ENCODE measurements around the gene RHCG.
A peak's percentile ranks its signal among the peaks of the same experiment; 100 is the strongest.

Gene RHCG

DNA sequence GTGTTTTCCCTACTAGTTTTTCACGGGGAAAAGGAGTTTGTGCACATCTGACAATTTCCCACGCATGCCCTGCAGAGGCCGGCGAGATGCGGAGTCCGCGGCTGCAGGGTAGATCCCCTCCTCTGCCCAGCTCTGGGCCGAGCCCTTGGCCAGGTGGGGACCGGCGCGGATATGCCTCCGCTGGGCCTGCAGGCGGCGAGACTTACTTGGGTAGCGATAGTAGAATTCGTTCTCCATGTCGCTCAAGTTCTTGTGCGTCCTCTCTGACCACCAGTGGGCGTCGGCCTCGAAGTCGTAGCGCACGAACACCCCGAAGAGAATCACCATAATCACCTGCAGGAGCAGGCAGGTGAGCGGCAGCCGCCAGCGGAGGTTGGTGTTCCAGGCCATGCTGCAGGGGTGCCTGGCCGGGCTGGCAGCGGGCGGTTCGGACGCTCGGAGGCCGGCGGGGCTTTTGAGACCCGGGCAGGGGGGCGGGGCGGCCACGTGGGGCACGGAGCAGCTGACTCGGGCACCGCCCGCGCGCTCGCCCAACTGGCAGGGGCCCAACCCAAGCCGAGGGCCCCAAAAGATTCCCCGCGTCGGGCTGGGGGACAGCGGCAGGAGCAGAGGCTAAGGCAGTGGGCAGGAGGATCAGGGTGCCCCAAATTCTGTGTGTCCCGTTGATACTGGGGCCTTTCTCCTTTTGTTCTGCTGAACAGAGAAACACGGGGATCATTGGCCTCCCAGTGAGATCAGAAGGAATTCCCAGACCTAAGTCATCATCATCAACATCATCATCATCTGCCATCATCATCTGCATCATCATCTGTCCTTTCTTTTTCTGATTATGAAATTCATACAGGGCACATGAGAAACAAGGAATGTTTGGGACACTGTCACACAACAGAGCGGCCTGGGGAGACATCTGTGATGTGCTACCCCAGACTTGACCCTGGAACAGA is at the start of gene RHCG:
TSS of gene RHCG (minus strand) at position 429 of the 944 bp plus-strand sequence. CDS start at position 390, 39 bp downstream.
- DNase-seq: peak; percentile 66

DNA sequence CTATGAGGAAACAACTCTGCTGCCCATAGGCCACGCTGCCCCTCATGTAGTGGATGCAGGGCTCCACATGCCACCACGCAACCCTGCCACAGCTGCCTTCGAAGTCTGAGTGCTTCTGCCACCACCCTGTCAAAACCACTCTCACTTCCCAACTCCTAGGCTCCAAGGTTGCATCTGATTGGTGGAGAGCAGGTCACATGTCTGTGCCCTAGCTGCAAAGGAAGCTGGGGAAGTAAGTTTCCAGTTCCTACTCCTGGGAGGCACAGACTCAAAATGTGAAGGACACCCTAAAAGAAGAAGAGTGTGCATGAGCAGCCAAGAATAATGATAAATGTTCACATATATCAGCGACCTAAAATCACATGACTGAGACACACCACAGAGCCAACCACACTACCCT is 47.0 kb upstream of the RHCG start:
- DNase-seq: no peak

DNA sequence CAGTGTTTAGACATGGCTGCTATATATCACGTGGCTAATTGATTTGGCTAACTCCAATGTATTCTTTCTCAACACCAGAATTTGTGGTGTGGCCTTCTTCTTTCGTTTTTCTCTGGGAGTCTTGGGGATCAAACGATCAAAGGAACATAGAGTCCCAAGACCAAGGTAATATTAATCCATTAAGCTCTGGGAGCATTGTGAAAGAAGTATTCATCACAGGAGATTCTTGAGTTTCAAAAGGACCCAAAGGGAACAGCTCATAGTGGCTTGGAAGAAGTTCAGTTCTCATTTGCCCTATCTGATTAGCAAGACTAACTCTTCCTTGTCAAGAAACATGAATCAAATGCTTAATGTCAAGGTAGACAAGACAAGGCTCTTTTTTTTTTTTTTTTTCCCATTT is 46.0 kb upstream of the RHCG start:
- DNase-seq: no peak

DNA sequence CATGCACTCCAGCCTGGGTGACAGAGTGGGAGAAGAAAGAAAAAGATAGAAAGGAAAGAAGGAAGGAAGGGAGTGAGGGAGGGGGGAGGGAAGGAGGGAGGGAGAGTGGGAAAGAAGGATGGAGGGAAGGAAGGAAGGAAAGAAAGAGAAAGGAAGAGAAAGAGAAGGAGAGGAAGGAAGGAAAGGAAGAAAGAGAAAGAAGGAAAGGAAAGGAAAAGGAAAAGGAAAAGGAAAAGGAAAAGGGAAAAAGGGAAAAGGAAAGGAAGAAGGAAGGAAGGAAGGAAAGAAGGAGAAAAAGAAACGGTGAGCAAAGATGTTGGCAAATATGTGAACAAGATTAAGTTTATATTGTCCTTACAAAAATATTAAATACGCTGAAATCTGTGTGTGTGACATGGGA is 42.6 kb upstream of the RHCG start:
- no peak for DNase-seq

DNA sequence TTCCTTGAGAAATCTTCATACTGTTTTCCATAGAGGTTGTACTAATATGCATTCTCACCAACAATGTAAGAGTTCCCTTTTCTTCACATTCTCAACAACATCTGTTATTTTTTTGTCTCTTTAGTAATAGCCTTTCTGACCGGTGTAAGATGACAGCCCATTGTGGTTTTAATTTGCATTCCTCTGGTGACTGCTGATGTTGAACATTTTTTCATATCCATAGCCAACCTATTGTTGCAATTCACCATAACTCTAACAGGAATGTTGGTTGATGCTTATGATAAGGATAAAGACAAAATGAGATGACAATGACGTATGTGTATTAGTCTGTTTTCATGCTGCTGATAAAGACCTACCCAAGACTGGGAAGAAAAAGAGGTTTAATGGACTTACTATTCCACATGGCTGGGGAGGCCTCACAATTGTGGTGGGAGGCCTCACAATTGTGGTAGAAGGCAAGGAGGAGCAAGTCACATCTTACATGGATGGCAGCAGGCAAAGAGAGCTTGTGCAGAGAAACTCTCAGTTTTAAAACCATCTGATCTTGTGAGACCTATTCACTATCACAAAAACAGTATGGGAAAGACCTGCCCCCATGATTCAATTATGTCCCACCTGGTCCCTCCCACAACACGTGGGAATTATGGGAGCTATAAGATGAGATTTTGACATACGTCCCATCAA is 37.6 kb upstream of the RHCG start:
- no peak for DNase-seq

DNA sequence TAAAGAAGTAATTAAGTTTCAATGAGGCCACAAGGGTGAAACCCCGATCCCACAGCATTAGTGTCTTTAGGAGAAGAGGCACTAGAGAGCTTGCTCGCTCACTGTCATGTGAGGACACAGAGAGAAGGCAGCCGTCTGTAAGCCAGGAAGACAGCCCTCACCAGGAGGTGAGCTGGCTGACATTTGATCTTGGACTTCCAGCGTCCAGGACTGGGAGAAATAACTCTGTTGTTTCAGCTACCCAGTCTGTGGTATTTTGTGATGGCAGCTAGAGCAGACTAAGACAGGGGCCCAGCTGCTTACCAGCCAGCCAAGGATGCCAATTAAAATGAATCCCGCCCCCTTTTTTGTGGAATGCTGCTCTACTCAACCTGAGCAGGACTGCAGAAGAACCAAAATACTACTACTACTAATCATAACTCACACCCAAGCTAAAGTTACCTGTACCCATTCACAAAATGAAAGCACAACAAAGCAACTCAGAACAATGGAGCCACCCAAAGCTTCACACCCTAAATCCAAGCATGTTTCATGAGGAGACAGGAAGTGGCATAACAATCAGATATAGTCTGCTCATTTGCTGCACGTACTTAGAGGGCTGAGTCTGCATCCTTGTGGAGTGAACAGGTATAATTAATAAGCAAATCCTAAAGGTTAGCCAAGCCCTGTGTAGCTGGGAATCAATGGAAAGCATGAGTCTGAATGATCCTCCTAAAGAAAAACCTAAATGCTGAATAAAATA is 35.6 kb upstream of the RHCG start:
- DNase-seq: no peak

DNA sequence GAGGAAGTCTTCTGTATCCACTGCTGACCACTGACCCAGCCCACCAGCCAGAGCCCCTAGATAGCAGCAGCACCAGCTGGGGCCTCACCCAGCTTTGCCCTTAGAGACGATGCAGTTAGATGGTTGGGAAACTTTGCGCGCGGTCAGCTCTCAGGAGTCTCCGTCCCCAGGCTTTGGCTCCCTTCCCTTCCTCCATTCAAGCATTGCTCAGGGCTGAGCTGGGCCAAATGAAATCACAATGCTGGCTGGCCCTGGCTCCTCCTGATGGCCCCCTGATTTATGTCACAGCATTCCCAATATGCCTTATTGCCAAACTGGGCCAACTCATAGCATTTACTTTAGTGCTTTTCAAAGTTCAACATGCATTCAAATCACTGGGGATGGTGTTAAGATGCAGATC is 34.6 kb upstream of the RHCG start:
- DNase-seq: no peak

DNA sequence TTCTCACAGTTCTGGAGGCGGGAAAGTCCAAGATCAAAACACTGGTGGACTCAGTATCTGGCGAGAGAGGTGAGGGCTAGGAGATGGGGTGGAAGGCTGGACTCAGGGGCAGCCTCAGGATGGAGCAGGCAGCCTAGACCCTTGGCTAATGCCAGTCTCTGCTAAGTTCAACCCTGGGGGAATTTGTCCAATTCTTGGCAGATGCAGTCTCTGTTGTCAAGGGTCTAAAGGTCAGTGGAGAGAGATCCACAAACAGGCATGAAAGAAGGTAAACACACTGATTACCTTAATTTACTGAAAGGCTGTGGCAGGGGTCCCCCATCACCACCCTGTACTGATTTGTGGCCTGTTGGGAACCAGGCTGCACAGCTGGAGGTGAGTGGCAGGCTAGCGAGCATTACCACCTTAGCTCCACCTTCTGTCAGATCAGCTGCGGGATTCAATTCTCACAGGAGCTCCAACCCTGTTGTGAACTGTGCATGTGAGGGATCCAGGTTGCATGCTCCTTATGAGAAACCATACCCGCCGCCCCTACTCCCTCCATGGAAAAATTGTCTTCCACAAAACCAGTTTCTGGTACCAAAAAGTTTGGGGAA is 32.5 kb upstream of the RHCG start:
- no peak for DNase-seq

DNA sequence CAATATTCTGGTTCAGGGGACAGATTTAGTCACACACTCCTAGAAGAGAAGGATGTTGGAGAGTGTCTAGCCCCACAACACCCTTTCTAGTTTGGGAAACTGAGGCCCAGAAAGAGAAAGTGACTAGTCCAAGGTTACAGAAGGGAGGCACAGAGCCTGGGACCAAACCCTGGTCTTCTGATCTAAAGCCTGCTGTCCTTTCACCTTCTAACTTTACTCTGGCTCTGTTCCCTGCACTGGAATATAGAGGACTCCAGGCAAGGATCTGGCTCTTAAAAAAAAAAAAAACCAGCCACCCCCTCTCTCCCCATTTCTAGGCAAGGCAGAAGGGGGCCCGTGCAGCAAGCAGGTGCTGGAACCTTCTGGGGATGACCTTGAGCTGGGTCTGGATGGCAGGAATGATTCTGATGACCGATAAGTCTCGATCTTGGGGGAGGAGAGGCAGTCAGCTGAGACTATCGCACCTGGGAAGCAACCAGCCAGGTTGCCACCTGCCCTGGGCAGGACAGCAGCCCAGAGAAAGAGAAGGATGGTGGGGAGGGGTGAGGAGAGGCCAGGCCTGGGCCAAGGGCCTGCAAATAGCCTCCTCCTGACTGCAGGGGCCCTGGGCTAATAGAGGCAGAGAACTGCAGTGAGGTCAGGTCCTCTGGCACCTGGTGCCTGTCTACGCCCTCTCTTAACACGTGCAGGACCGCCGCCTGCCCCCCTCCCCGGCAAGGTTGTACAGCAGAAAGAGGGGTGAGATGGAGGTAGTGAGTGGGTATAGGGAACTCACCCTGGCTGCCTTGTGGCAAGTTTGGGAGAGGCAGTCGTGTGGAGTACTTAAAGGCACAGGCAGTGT is 30.4 kb upstream of the RHCG start:
- no peak for DNase-seq

DNA sequence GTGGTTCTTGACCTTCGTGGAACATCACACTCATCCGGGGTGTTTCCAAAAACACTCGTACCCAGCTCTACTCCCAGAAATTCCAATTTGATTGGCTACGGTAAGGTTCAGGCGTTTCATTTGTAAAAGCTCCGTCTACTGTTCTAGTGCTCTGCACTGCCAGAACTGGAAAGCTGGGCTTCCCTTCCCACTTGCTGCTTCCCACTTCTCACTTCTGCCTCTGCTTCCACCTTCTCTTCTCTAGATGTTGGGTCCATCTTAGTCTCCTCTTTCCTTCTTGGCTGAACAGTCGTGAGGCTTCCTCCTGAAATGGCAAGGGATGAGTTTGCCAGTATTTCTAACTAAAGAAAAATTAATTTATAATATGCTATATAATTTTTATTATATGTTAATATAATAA is 29.8 kb upstream of the RHCG start:
- DNase-seq: no peak

DNA sequence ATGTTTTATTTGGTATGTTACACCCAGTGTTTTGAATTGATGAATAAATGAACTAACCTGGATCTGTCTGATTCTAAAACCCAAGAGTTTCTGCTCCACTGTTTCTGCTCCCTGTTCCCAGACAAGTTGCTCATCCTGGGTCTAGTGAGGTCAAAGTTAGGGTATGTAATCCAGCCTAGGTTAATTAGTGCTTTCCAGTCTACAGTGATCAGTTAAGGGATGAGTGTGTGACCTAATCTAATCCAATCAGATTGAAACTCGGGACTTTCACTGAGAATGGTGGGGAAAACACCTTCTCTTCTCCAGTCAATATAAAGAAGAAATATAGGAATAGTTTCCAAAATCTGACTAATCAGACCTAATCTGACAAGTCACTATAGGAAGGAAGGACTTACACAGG is 27.8 kb upstream of the RHCG start:
- no peak for DNase-seq

DNA sequence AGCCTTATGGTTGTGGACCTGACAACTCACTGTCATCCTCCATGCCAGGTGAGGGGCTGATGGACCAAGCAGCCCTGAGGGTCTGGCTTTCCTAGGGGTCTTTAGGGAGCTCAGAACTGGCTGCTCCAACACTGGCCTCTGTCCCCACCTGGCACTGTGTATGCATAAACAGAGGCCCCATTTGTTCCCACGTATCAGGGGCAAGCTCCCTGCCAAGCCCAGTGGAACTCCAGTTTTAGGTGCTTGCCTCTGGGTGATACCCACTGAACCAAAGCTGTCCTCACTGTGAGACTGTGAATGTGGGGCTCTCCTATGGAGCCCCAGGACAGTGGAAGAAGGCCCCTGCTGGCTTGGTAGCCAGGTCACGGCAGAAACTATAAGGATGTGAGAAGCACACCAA is 26.7 kb upstream of the RHCG start:
- no peak for DNase-seq

DNA sequence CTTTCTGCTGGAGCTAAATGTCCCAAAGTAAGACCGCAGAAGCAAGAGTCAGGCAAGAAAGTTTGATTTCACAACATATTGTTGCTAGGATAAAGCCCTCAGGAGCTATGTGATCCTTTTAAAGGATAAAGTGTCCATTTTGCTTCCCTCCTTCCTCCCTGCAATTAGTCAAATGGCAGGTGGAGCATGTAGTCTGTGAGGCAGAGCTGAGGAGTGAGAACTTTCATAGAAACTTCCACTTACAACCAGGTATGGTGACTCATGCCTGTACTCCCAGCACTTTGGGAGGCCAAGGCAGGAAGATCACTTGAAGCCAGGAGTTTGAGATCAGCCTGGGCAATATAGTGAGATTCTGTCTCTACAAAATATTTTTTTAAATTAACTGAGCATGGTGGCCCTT is 25.2 kb upstream of the RHCG start:
- DNase-seq: no peak

DNA sequence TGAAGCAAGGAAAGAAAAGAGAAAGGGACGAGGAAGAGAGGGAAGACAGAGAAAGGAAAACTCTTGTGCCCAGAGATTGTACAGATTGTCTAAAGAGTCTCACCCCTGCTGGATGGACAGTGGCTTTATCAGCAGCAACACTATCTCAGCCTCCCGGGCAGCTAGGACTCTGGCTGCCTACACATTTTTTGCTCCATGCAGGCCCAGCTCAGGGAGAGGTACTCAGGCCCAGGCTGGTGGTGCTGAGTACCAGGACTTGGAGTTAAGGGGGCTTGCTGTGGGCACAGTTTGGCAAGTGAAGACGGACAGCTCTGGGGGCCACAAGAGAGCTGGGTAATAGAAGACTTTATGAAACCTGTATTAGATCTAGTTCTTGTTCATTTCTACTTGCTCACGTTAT is 19.1 kb upstream of the RHCG start:
- DNase-seq: no peak

DNA sequence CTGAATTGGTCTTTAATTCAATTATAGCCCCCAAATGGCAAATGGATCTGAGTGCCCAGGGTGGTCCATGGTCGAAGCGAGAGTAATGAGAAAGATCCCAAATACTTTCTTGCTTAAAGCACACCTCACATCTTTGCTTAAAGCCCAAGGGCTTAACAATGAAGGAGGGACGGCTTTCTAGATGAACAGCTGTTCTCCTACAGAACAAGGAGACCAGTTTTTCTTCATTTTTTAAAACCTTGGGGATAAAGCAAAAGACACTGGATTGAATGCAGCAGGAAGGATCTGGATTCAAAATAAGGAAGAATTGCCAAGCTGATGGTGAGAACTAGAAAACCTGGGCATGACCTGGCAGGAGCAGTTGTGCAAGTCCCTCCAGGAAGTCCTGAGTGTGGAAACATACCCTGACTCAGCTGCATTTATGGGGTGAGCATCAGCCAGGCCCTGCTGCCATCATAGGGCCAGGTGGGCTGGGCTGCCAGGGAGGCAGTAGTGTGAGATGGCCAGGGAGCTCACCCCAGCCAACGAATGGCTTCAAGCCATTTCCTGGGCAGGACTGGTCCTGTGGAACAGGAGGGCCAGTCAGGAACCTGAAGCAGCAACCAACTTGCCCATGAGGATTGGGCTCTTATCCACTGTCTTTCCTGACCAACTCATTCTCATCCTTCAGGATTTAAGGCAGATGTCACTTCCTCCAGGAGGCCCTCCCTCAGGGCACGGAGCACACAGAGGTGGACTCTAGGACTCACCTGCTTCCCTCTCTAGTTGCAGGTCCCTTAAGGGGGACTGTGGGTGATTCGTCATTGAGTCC is 18.4 kb upstream of the RHCG start:
- DNase-seq: no peak

DNA sequence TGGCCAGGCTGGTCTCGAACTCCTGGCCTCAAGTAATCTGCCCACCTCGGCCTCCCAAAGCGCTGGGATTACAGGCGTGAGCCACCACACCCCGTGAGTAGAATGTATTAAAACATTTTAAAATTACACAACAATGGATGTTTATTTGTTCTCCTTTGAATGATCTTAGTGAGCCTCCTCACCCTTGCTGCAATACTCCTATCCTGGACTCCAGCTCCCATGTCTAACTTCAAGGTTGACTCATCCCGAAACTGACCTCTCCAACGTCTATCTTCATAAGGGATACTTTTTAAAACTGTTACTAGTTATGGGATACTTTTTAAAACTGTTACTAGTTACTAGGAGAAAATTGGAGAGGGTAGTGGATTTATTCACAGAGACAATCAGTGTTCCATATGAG is 17.8 kb upstream of the RHCG start:
- no peak for DNase-seq

DNA sequence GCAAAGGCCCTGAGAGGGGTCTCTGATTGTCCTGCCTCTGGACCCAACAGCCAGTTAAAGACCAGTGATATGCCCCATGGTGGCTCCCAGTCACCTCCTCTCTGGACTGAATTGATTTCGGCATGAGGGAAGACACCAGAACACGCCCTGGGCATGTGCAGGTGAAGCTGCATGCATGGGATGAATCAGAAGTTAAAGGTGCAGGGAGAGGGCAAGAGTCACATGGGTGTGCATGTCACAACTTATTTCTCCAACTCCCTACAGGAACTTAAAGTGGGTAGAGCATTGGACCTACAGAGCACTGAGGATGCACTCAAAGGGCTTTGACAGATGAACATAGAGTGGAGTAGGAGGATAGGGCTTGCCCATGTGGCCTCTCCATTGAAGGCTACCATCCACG is 16.9 kb upstream of the RHCG start:
- DNase-seq: no peak

DNA sequence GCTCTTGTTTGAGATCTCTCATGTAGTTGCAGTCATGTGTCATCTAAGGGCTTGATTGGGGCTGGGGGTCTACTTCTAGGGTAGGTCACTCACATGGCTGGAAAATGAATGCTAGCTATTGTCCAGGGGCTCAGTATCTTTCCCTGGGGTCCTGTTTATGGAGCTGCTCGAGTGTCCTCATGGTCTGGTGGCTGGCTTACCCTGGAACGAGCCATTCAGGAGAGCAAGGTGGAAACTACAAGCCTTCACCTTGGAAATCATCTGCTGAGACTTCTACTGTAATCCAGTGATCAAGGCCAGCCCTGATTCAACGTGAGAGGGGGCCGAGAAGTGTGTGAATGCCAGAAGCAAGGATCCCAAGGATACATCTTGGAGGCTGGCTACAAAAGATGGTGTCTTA is 16.2 kb upstream of the RHCG start:
- no peak for DNase-seq

DNA sequence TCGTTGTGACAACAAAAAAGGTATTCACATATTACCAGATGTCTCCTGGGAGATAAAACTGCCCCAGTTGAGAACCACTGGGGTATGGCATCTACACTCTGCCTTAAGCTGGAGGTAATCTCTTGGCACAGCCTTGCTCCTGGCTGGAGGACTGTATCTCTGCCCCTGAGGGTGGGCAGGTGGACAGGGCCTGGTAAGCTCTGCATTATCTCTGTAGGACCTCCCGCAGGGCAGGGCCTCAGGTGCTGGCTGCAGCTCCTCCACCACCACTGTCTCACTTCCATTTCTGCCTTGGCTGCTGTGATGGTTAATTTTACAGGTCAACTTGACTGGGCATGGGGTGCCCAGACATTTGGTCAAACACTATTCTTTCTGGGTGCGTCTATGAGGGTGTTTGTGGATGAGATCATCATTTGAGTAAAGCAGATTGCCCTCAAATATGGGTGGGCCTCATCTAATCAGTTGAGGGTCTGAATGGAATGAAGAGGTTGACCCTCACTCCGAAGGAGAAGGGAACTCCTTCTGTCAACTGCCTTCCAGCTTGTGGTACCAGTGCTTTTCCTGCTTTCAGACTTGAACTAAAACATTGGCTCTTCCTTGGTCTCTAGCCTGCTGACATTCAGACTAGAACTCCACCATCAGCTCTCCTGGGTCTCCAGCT is 9.8 kb upstream of the RHCG start:
- DNase-seq: no peak

DNA sequence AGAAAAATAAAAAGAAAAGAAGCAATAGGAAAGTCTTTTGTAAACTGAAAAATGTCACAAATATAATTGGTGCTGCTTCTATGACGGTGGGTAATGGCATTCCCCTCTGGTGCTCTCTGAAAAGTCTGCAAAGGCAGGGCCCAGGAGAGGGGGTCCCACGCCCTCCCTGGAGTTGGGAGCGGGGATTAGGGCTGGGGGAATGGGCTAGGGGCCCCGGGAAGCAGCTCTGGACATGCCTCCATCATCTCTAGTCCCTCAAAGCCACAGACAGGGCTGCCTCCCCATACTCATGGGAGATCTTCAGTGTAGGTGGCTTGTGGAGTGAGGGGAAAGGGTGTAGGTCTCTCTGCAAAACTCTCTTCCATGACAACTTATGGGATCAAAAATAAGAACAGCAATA is 7.8 kb upstream of the RHCG start:
- DNase-seq: no peak
